CD4-positive, alpha-beta T cell treated with Interleukin-10 for 1 hour (primary cell): Measurements from ENCODE around the gene PTPRD.

ENCODE experiments used
- DNase-seq: peaks from one replicate; pipeline ENCODE4 v3.0.0-alpha.2; 2020

Gene PTPRD

GRCh38 chr9:10146517-10147331 is 466.1 kb downstream of the PTPRD start:
- no peak for DNase-seq

DNA sequence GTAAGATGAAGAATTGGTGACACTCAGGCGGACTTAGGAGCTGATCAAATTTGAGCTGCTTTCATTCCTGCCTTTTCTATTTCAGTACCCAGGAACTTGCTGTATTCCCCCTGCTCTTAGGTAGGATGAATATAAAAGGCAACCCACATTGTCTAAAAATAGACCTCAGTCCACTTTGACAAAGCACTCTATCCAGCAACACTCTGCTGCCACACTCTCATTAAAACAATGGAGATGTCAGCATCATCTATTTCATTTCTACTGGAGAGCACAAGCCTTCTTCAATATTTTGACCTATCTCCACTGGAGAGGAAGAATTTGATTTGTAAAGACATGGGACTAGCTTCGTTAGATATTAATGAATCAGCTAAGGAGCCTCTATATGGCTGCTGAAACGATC is 468.4 kb downstream of the PTPRD start:
- no peak for DNase-seq

- DNase-seq, result no peak
Measured at GRCh38 chr9:10135553-10135952, 477.2 kb downstream of the PTPRD start.

DNA sequence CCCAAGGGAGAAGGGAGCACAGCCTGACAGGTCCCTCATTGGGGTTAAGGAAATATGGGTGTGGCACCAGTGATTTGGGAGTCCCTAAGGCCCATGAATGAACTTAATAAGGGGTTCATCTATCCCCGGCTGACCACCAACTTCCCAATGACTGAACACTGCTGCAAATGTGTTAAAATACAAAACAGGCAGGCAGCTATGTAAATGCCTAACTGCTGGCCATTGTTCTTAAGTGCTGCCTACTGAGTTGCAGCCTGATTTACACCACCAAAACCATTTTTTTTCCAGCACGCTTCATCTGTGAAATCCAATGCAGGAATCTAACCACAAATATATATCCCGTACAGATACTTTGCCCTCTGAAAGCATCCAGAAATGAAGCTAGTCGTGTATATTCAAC is 478.5 kb downstream of the PTPRD start:
- DNase-seq, result no peak

DNA sequence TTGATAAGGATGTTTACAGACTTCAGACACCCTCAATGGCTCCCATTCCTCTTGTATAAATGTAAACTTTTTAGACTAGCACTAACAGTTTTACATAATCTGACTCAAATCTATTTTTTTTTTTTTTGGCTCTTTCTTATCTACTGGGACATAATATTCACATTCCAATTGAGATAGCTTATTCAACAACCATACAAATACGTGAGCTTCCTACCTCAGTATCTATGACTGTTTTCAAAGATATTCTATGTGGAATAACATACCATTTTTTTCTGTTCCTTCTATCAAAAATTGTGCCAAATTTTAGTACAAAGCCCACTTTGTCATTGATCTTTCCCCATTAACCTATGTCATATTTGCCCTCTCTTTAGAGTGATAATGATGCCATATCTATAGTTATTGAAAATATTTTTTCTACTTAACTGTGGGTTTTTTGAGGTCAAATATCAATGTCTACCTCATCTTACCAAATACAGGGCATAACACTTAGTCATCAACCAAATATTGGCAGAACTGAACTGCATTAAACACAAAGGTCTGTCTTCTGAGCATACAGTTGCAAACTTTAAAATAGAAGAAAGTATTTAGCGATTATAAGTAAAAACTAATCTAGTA is 482.6 kb downstream of the PTPRD start:
- no peak for DNase-seq

- DNase-seq, result no peak
Measured at GRCh38 chr9:10127867-10128266, 484.9 kb downstream of the PTPRD start.

GRCh38 chr9:10112798-10113197 is 500.0 kb downstream of the PTPRD start:
- DNase-seq, result no peak

DNA sequence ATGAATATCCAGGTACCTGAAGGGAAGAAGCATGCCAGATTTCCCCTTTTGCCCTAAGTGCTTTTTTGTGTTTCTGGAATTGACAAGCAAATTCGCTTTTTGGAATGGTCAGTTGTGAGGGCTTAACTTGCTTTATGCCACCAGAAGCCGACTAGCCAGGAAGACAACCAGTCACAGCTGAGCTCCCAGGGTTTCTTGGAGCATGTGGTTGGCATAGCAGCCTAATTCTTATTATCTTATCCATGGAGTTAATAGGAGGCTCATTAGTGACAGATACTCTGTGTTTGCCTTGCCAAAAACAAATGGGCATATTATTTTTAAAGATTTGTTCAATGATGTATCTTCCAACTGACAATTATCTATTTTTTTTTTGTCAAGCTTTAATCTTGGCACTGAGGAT is 500.7 kb downstream of the PTPRD start:
- DNase-seq, result no peak

GRCh38 chr9:10108815-10109214 is 504.0 kb downstream of the PTPRD start:
- no peak for DNase-seq

DNA sequence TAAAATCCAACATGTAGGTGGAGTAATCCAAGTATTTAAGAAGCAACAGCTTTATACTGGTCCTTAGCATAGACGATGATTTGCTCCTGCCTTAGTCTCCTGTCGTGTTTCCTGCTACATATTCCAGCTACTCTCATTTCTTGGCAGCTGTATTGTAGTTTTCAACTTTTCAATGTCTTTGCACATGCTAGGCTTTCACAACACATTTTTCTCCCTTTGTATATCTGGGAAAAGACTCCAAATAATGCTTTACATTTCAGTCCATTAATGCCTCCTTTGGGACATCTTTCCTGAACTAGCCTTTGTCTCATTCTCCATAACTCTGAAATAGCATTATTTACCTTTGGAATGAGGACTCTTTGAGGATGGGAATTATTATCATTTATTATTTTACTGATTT is 508.0 kb downstream of the PTPRD start:
- no peak for DNase-seq

- no peak for DNase-seq
Measured at GRCh38 chr9:10095208-10095607, 517.6 kb downstream of the PTPRD start.

DNA sequence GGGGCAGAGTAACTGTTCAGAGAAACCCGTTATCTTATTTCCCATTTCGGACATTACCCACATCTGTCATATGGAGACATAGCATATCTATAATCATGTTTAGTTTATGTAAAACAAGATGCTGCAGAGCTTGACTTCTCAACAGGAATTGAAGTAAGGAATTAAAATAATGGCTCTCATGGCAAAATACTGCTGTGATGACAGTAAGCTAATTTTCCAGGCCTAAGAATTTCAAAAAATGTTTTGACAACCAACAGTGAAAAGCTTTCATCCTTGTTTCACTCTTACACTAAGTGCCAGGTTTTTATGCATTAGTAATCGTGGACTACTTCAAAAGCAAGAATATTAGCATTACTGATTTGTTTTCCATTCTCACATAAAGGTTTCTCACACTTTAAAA is 518.2 kb downstream of the PTPRD start:
- DNase-seq, result no peak

GRCh38 chr9:10080012-10080411 is 532.8 kb downstream of the PTPRD start:
- DNase-seq, result no peak

GRCh38 chr9:10079284-10079964 is 533.4 kb downstream of the PTPRD start:
- no peak for DNase-seq

GRCh38 chr9:10071579-10071978 is 541.2 kb downstream of the PTPRD start:
- no peak for DNase-seq

- DNase-seq, result no peak
Measured at GRCh38 chr9:10062629-10063395, 550.0 kb downstream of the PTPRD start.

- DNase-seq, result no peak
Measured at GRCh38 chr9:10059044-10059443, 553.8 kb downstream of the PTPRD start.

GRCh38 chr9:10055886-10056395 is 556.9 kb downstream of the PTPRD start:
- DNase-seq, result no peak

DNA sequence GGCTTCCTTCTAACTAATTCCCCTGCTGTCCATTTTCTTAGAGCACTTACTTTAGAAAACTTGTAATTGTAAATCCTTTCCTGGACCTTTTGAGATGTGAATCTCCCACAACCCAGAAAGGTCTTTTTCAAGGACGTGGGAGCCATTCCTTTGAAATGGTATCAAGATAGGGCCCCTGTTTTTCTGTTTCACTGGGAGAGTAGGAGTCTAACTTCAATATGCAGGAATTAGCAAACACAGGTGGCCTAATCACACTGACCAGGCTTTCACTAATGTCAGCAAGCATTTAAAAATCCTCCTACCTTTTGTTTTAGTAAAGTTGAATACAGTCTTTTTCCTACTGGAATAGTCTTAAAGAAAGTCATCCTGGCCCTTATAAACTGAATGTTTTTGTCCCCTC is 558.3 kb downstream of the PTPRD start:
- DNase-seq, result no peak

GRCh38 chr9:10052916-10053315 is 559.9 kb downstream of the PTPRD start:
- DNase-seq, result no peak

DNA sequence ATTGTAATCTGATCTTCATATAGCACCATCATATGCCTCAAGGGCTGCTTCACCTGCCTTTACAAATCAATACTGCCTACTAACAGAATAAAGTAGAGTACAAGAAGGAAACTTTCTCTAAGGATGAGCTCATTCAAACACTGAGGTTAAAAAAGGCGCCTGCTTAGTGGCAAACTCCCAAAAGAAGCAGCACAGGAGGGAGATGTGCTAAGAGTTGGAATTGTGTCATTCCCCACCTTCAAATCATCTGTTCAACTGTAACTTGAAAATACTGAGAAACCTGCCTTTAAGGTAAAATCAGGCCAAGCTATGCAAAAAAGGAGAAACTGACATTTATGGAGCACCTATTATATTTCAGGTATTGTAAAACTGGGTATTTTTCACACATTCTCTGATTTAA is 560.6 kb downstream of the PTPRD start:
- DNase-seq, result no peak

GRCh38 chr9:10050016-10050415 is 562.8 kb downstream of the PTPRD start:
- no peak for DNase-seq

DNA sequence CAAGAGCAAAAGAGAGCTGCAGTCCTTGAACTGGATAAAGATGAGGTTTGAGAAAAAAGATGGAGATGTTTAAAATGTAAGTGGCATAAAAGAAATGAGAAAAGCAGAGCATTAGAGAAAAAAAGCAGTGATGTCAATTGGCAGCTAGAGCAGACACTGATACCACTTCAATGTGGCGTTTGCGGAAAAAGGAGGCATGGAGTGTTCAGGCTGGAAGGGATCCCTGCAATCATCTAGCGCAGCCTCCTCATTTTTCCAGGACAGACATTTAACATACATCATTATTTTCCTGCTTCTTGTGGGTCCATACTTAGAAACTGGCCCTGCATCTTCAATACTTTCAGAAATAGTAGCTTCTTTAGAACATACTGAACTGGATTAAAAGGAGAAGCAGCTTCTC is 563.8 kb downstream of the PTPRD start:
- DNase-seq, result no peak
